Measurements from ENCODE around the gene GMDS.

The GMDS gene

GRCh38 chr6:1947922-1948321, 297.5 kb downstream of the GMDS start:
- Histone ChIP-seq H2AFZ (ENCODE audit: low read length, unreplicated experiment) (no peak overlapping the region), H3K27ac (ENCODE audit: low read depth, low read length) (no peak overlapping the region), H3K27me3 (ENCODE audit: insufficient read depth, low read length) (no peaks in the 10 kb centered on the region), H3K36me3 (ENCODE audit: insufficient read depth, low read length) (no peaks in the 10 kb centered on the region), H3K4me3 (ENCODE audit: low read depth, low read length) (no peak overlapping the region), H3K79me2 (ENCODE audit: control insufficient read depth, insufficient read depth, low read length, unreplicated experiment) (no peaks in the 10 kb centered on the region), H3K4me1 (ENCODE audit: control insufficient read depth, insufficient read depth, low read length, unreplicated experiment) (peaks cover 11% of the 10 kb centered on the region)

DNA sequence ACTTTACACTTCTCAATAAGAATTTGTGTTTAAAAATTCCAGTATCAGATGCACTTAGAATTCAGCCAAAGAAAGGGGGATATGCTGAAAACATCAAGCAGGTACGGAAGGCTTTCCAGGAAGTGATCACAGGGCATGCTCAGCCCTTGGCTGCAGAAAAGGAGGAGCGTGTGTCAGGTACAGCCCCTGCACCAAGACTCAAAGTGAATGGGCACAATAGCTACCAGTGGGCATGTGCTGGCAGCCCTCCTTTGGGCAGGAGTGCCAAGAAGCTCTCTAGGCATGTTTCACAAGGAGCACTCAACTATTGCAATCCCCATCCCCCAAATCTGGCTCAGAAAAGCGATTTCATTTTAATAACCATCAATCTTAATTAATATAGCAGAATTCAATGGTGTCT, 298.8 kb downstream of the GMDS start:
- H3K27ac ChIP-seq (ENCODE audit: low read depth, low read length), result no peak overlapping the region
- H3K79me2 ChIP-seq (ENCODE audit: control insufficient read depth, insufficient read depth, low read length, unreplicated experiment), result no peaks in the 10 kb centered on the region
- no peaks in the 10 kb centered on the region for H3K36me3 ChIP-seq (ENCODE audit: insufficient read depth, low read length)
- H3K4me1 ChIP-seq (ENCODE audit: control insufficient read depth, insufficient read depth, low read length, unreplicated experiment), result peaks cover 4% of the 10 kb centered on the region
- H3K4me3 ChIP-seq (ENCODE audit: low read depth, low read length), result no peak overlapping the region
- H2AFZ ChIP-seq (ENCODE audit: low read length, unreplicated experiment), result no peak overlapping the region
- no peaks in the 10 kb centered on the region for H3K27me3 ChIP-seq (ENCODE audit: insufficient read depth, low read length)

GRCh38 chr6:1945235-1945832, 300.1 kb downstream of the GMDS start:
- no peaks in the 10 kb centered on the region for H3K79me2 ChIP-seq (ENCODE audit: control insufficient read depth, insufficient read depth, low read length, unreplicated experiment)

DNA sequence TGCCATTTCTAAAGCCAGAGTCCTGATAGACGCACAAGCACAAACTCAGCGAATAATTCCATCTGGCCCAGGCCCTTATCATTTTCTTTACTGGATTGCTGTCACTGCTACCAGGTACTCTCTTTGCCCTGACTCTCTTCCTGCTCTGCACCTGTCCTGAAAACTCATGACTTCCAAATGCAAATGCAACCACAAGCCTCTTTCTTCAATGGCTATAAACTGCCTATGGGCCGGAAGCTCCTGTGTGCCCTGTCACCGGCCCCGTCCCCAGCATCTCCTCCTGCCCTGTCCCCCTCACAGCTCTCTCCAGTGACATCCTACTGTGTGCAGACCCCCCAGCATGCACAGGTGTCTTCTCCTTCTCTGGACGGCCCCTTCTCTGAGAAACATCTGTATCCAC, 302.6 kb downstream of the GMDS start:
- no peaks in the 10 kb centered on the region for H3K4me1 ChIP-seq (ENCODE audit: control insufficient read depth, insufficient read depth, low read length, unreplicated experiment)
- no peak overlapping the region for H3K27ac ChIP-seq (ENCODE audit: low read depth, low read length)
- H2AFZ ChIP-seq (ENCODE audit: low read length, unreplicated experiment), result no peak overlapping the region
- no peaks in the 10 kb centered on the region for H3K27me3 ChIP-seq (ENCODE audit: insufficient read depth, low read length)
- no peaks in the 10 kb centered on the region for H3K36me3 ChIP-seq (ENCODE audit: insufficient read depth, low read length)
- no peak overlapping the region for H3K4me3 ChIP-seq (ENCODE audit: low read depth, low read length)
- no peaks in the 10 kb centered on the region for H3K79me2 ChIP-seq (ENCODE audit: control insufficient read depth, insufficient read depth, low read length, unreplicated experiment)

More at GRCh38 chr6:1945235-1945832, 300.1 kb downstream of the GMDS start:
- H3K27me3 ChIP-seq (ENCODE audit: insufficient read depth, low read length), result no peaks in the 10 kb centered on the region
- H3K4me3 ChIP-seq (ENCODE audit: low read depth, low read length), result no peak overlapping the region
- H3K27ac ChIP-seq (ENCODE audit: low read depth, low read length), result no peak overlapping the region
- H3K4me1 ChIP-seq (ENCODE audit: control insufficient read depth, insufficient read depth, low read length, unreplicated experiment), result peaks cover 4% of the 10 kb centered on the region
- no peaks in the 10 kb centered on the region for H3K36me3 ChIP-seq (ENCODE audit: insufficient read depth, low read length)
- no peak overlapping the region for H2AFZ ChIP-seq (ENCODE audit: low read length, unreplicated experiment)

DNA sequence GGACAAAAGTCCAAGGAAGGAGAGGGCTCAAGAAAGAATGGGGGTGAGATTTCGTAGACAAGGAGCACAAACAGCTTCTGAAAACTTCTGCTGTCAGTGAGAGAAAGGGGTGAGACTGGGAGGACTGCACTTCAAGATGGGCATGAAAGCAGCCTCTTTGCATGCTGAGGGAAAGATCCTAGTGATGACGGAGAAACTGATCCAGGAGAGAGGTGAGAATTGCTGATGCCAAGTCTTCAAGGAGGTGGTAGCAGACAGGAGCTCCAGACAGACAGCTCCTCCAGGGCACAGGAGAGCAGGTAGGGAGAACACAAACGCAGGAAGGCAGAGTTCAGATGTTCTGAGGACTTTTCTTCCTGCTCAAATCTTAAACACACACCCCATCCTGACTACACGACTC, 303.9 kb downstream of the GMDS start:
- H3K27me3 ChIP-seq (ENCODE audit: insufficient read depth, low read length), result no peaks in the 10 kb centered on the region
- no peak overlapping the region for H3K4me3 ChIP-seq (ENCODE audit: low read depth, low read length)
- no peaks in the 10 kb centered on the region for H3K79me2 ChIP-seq (ENCODE audit: control insufficient read depth, insufficient read depth, low read length, unreplicated experiment)
- H3K27ac ChIP-seq (ENCODE audit: low read depth, low read length), result no peak overlapping the region
- no peaks in the 10 kb centered on the region for H3K4me1 ChIP-seq (ENCODE audit: control insufficient read depth, insufficient read depth, low read length, unreplicated experiment)
- H2AFZ ChIP-seq (ENCODE audit: low read length, unreplicated experiment), result no peak overlapping the region
- no peaks in the 10 kb centered on the region for H3K36me3 ChIP-seq (ENCODE audit: insufficient read depth, low read length)

DNA sequence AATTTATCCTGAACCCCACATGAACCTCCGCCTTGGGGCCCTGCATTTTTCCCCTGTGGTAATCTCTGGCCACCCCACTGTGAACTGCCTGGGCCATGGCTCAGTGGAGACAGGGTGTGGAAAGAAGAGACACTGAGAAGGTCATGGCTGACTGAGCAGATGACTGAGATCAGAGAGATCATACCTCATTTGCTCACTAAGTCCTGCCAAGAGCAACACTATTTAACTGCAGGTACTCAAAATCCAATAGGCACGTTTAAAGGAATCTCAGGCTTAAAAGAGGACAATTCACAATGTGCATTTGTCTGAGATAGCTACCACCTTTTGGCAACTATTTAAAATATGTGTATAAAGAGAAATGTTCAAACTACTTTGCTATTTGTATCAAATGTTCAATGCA, 305.0 kb downstream of the GMDS start:
- H3K27ac ChIP-seq (ENCODE audit: low read depth, low read length), result no peak overlapping the region
- H3K36me3 ChIP-seq (ENCODE audit: insufficient read depth, low read length), result no peaks in the 10 kb centered on the region
- H3K4me3 ChIP-seq (ENCODE audit: low read depth, low read length), result no peak overlapping the region
- no peaks in the 10 kb centered on the region for H3K27me3 ChIP-seq (ENCODE audit: insufficient read depth, low read length)
- H3K4me1 ChIP-seq (ENCODE audit: control insufficient read depth, insufficient read depth, low read length, unreplicated experiment), result no peaks in the 10 kb centered on the region
- H2AFZ ChIP-seq (ENCODE audit: low read length, unreplicated experiment), result no peak overlapping the region
- no peaks in the 10 kb centered on the region for H3K79me2 ChIP-seq (ENCODE audit: control insufficient read depth, insufficient read depth, low read length, unreplicated experiment)

GRCh38 chr6:1933292-1933691, 312.1 kb downstream of the GMDS start:
- H2AFZ ChIP-seq (ENCODE audit: low read length, unreplicated experiment), result no peak overlapping the region
- H3K27me3 ChIP-seq (ENCODE audit: insufficient read depth, low read length), result no peaks in the 10 kb centered on the region
- no peak overlapping the region for H3K4me3 ChIP-seq (ENCODE audit: low read depth, low read length)
- no peaks in the 10 kb centered on the region for H3K36me3 ChIP-seq (ENCODE audit: insufficient read depth, low read length)
- no peaks in the 10 kb centered on the region for H3K79me2 ChIP-seq (ENCODE audit: control insufficient read depth, insufficient read depth, low read length, unreplicated experiment)
- H3K27ac ChIP-seq (ENCODE audit: low read depth, low read length), result no peak overlapping the region
- H3K4me1 ChIP-seq (ENCODE audit: control insufficient read depth, insufficient read depth, low read length, unreplicated experiment), result no peaks in the 10 kb centered on the region

- Histone ChIP-seq H3K27ac (ENCODE audit: low read depth, low read length) (no peak overlapping the region), H3K4me3 (ENCODE audit: low read depth, low read length) (no peak overlapping the region), H3K4me1 (ENCODE audit: control insufficient read depth, insufficient read depth, low read length, unreplicated experiment) (no peaks in the 10 kb centered on the region), H3K36me3 (ENCODE audit: insufficient read depth, low read length) (no peaks in the 10 kb centered on the region), H2AFZ (ENCODE audit: low read length, unreplicated experiment) (no peak overlapping the region), H3K79me2 (ENCODE audit: control insufficient read depth, insufficient read depth, low read length, unreplicated experiment) (no peaks in the 10 kb centered on the region), H3K27me3 (ENCODE audit: insufficient read depth, low read length) (no peaks in the 10 kb centered on the region)
Observed at GRCh38 chr6:1931817-1932216, 313.6 kb downstream of the GMDS start.

- H3K4me3 ChIP-seq (ENCODE audit: low read depth, low read length), result no peak overlapping the region
- no peak overlapping the region for H2AFZ ChIP-seq (ENCODE audit: low read length, unreplicated experiment)
- no peaks in the 10 kb centered on the region for H3K36me3 ChIP-seq (ENCODE audit: insufficient read depth, low read length)
- H3K27ac ChIP-seq (ENCODE audit: low read depth, low read length), result no peak overlapping the region
- no peaks in the 10 kb centered on the region for H3K27me3 ChIP-seq (ENCODE audit: insufficient read depth, low read length)
- no peaks in the 10 kb centered on the region for H3K79me2 ChIP-seq (ENCODE audit: control insufficient read depth, insufficient read depth, low read length, unreplicated experiment)
- H3K4me1 ChIP-seq (ENCODE audit: control insufficient read depth, insufficient read depth, low read length, unreplicated experiment), result no peaks in the 10 kb centered on the region
Observed at GRCh38 chr6:1930356-1930755, 315.0 kb downstream of the GMDS start.

DNA sequence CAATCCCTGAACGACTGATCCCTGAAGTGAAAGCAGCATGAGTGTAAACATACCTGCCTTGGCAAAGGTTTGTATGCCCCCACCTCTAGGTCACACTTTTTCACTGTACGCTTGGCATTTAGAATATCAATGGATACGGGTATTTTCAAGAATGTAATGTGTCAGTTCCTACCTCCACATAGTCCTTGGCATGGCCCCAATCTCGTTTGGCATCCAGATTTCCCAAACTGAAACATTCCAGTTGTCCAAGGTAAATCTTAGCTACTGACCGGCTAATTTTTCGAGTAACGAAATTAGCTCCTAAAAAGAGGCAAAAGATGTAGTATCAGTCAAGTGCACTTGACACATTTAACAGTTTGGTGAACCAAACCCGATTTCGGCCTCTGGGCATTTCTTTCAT, 315.5 kb downstream of the GMDS start:
- Histone ChIP-seq H3K4me3 (ENCODE audit: low read depth, low read length) (no peak overlapping the region), H3K27me3 (ENCODE audit: insufficient read depth, low read length) (no peaks in the 10 kb centered on the region), H3K27ac (ENCODE audit: low read depth, low read length) (no peak overlapping the region), H3K4me1 (ENCODE audit: control insufficient read depth, insufficient read depth, low read length, unreplicated experiment) (no peaks in the 10 kb centered on the region), H3K36me3 (ENCODE audit: insufficient read depth, low read length) (no peaks in the 10 kb centered on the region), H3K79me2 (ENCODE audit: control insufficient read depth, insufficient read depth, low read length, unreplicated experiment) (no peaks in the 10 kb centered on the region), H2AFZ (ENCODE audit: low read length, unreplicated experiment) (no peak overlapping the region)

DNA sequence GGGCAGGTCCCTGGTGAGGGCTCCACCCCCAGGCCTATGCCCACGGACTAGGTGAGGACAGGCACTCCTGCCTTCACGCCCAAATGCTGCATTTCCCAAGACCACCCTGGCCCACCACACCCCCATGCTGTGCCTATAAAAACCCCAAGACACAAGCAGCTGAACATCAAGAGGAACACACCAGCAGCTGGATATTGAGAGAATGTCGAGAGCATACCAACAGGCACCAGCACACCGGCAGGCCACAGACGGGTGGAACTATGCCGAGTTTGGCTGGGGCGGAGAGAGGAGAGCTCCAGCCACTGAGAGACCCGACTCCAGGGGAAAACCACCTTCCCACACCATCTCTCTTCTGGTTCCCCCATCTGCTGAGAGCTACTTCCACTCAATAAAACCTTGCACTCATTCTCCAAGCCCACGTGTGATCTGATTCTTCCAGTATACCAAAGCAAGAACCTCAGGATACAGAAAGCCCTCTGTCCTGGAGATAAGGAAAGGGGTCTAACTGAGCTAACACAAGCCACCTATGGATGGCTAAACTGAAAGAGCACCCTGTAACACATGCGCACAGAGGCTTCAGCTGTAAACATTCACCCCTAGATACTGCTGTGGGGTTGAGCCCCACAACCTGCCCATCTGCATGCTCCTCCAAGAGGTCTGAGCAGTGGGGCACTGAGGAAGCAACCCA, 319.5 kb downstream of the GMDS start:
- no peak overlapping the region for H2AFZ ChIP-seq (ENCODE audit: low read length, unreplicated experiment)
- no peak overlapping the region for H3K27ac ChIP-seq (ENCODE audit: low read depth, low read length)
- H3K27me3 ChIP-seq (ENCODE audit: insufficient read depth, low read length), result no peaks in the 10 kb centered on the region
- no peak overlapping the region for H3K4me3 ChIP-seq (ENCODE audit: low read depth, low read length)
- H3K4me1 ChIP-seq (ENCODE audit: control insufficient read depth, insufficient read depth, low read length, unreplicated experiment), result no peaks in the 10 kb centered on the region
- H3K79me2 ChIP-seq (ENCODE audit: control insufficient read depth, insufficient read depth, low read length, unreplicated experiment), result no peaks in the 10 kb centered on the region
- no peaks in the 10 kb centered on the region for H3K36me3 ChIP-seq (ENCODE audit: insufficient read depth, low read length)

All from ACC112 (cell line).